HEK293T (cell line): ENCODE data around the gene PTPRE.

ENCODE experiments used
- BHLHE40 ChIP-seq: fragments of 450-650 bp; IDR thresholded peaks from 2 replicates; pipeline ENCODE4 v1.6.1; 2016; ENCODE audit warnings: mild to moderate bottlenecking, moderate library complexity, borderline replicate concordance
- FOXA1 ChIP-seq: fragments of 450-650 bp; IDR thresholded peaks from 2 replicates; pipeline ENCODE4 v1.6.1; 2016; ENCODE audit warnings: mild to moderate bottlenecking
- FOXM1 ChIP-seq: fragments of 450-650 bp; IDR thresholded peaks from 2 replicates; pipeline ENCODE4 v1.6.1; 2017; ENCODE audit warnings: mild to moderate bottlenecking, borderline replicate concordance
- HDGF ChIP-seq: fragments of 450-650 bp; IDR thresholded peaks from 2 replicates; pipeline ENCODE4 v1.6.1; 2017; ENCODE audit warnings: antibody characterized with exemption, borderline replicate concordance
- ZNF384 ChIP-seq: fragments of 450-650 bp; IDR thresholded peaks from 2 replicates; pipeline ENCODE4 v1.6.1; 2016
- TF ChIP-seq, protein P1 (sequence below): fragments of 450-650 bp; IDR thresholded peaks from 2 replicates; pipeline ENCODE4 v1.6.1; 2016

DNA sequence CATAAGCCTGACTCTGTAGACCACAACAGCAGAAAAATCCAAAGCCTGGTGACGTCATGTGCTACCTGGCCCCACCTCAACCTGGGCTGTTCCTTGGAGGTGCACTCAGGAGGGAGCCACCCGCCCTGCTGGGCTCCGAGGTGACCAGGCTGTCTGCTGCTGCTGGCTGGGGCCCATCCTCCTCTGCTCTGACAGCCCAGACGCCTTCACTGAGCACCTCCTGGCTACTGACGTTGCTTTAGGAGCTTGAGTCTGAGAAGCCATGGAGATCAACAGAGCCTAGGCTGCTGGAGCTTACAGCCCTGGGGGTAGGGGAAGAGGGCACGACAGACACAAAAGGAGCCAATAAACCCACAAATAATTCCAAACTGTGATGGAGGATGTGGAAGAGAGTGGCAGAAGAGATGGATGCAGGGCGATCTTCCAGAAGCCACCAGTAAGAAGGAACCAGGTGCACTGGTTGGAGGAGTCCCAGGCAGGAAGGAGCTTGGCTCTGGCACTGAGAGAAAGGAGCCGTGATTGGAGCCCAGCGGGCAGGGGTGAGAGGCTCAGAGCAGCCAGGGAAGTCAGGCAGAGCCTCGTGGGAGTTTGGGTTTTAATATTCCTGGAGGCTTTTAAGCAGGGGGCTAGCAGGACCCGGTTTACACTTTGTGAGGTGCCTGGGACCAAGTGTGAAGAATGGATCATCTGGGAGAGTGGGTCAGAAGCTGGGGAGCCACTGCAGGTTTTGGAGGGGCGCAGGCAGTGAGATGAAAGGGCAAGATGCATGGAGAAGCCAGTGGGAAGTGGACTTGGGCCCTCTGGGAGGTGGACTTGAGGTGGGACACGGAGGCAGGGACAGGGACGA is 1.7 kb upstream of the PTPRE start:
- TF ChIP-seq HDGF (no peak), FOXA1 (no peak), BHLHE40 (no peak), ZNF384 (no peak), FOXM1 (no peak)
- TF ChIP-seq, protein P1, sequence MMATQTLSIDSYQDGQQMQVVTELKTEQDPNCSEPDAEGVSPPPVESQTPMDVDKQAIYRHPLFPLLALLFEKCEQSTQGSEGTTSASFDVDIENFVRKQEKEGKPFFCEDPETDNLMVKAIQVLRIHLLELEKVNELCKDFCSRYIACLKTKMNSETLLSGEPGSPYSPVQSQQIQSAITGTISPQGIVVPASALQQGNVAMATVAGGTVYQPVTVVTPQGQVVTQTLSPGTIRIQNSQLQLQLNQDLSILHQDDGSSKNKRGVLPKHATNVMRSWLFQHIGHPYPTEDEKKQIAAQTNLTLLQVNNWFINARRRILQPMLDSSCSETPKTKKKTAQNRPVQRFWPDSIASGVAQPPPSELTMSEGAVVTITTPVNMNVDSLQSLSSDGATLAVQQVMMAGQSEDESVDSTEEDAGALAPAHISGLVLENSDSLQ: no peak
